GM18517 (cell line): ENCODE data around the gene APPBP2.
"Not testable (repeated sequence)": the region's sequence is repeated elsewhere in the genome, so short reads cannot be mapped to it uniquely, and the experiment has no call there.

ENCODE experiments used
- ATAC-seq: cut with Tn5 transposase; IDR thresholded peaks from one replicate; pipeline ENCODE4 v1.9.1; 2021; ENCODE audit warnings: mild to moderate bottlenecking, moderate library complexity; ENCODE audit not compliant: unreplicated experiment

The APPBP2 gene

GRCh38 chr17:60506312-60506711, 19.7 kb downstream of the APPBP2 start:
- ATAC-seq: no peak

- ATAC-seq: no peak
Measured at GRCh38 chr17:60502145-60502544, 23.9 kb downstream of the APPBP2 start.

- ATAC-seq: no peak
Measured at GRCh38 chr17:60501589-60501988, 24.5 kb downstream of the APPBP2 start.

DNA sequence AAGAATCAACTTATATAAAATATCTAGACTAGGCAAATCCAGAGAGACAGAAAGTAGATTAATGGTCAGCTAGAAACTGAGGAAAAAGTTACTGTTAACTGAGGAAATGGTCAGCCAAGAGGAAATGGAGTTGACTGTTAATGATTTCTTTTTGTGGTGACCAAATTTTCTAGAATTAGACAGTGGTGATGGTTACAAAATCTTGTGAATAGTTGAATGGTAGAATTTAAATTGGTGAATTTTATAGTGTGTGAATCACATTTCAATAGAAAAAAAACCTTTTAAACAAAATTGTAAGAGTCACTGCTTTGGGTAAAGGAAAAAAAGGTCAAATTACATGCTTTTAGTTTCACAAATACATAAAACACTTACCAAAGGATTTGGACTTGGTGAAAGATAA, 30.0 kb downstream of the APPBP2 start:
- ATAC-seq: no peak

GRCh38 chr17:60495260-60495659, 30.8 kb downstream of the APPBP2 start:
- ATAC-seq: no peak

DNA sequence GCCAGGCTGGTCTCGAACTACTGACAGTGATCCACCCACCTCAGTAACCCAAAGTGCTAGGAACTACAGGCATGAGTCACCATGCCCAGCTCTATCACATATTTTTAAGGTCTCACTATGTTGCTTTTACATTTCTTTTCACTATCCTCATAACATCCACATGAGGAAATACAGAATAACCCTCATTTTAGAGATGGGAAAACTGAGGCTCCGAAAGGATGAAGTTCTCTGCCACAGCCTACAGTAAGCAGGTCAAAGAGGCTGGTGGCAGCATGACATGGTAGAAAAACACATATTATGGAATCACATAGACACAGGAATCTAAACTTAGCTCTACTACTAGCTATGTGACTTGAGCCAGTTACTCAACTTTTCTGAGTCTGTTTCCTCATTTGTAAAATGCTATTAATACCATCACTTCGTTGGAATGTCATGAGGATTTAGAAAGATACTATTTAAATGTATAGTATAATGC, 32.2 kb downstream of the APPBP2 start:
- ATAC-seq: no peak

GRCh38 chr17:60491771-60492170, 34.3 kb downstream of the APPBP2 start:
- ATAC-seq: no peak

DNA sequence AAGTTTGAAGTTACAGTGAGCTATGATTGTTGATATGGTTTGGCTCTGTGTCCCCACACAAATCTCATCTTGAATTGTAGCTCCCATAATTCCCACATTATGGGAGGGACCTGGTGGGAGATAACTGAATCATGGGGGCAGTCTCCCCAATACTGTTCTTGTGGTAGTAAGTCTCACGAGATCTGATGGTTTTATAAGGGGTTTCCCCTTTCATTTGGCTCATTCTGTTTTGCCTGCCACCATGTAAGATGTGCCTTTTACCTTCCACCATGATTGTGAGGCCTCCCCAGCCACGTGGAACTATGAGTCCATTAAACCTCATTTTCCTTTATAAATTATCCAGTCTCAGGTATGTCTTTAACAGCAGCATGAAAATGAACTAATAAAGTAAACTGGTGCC, 35.4 kb downstream of the APPBP2 start:
- not testable (repeated sequence) for ATAC-seq

DNA sequence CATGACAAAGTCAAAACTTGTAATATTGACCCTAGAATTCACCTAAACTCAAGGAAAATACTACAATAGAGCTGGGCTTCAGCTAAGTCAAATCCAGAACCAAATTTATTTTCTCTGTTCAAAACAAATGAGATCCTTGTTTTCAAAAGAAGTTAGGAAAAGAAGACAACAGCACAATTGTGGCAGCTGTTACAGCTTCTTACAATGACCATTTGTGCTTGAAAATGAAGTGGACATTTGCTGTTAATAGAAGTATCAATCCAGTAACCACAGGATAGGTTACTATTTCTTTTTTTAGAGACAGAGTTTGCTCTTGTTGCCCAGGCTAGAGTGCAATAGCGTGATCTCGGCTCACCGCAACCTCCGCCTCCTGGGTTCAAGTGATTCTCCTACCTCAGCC, 44.4 kb downstream of the APPBP2 start:
- ATAC-seq: no peak

- no peak for ATAC-seq
Measured at GRCh38 chr17:60473788-60474187, 52.3 kb downstream of the APPBP2 start.

DNA sequence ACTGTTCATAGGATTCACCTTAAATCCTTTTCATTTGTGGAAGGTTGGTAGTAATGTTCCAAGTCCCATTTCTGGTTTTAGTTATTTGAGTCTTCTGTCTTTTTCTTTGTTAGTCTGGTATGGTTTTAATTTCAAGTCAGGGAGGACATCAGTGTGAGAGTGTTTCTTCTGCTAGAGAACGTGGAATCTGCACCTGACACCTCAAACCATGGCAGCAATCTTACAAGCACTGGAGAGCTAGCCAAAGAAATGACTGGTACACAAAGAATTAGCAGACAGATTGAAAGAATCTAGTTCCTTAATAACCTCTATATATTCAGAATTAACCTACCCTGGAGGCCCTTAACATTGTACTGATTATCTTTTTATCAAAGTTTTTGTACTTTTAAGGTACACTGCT, 53.6 kb downstream of the APPBP2 start:
- no peak for ATAC-seq

DNA sequence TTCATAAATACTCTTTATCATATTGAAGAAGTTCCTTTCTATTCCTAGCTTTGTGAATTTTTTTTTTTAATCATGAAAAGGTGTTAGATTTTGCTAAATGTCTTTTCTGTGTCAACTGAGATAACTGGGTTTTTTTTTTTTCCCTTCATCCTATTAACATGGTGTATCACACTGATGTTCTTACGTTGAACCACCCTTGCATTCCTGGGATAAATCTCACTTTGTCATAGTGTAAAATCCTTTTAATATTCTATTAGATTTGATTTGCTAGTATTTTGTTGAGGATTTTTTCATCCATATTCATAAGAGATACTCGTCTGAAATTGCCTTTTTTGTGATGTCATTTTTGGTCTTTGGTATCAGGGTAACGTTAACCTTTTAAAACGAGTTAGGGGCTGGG, 54.6 kb downstream of the APPBP2 start:
- ATAC-seq: no peak

- no peak for ATAC-seq
Measured at GRCh38 chr17:60468371-60468770, 57.7 kb downstream of the APPBP2 start.

DNA sequence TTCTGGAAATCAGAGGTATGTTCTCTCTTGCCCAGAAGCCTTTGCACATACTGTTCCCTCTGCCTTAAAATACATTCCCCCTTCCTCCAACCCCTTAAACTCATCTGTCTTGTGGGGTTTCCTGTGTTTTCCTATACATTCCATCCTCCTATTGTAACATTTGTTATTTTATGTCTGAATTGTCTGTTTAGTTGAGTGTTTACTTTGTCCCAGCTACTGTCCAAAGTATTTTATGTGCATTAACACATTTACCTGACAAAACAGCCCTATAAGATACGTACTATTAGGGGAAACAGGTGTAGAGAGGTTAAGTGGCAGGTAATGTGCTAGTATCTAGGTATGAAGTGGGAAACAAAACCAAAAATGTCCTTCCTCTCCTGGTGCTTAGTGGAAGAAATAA, 61.7 kb downstream of the APPBP2 start:
- no peak for ATAC-seq

- ATAC-seq: no peak
Measured at GRCh38 chr17:60463157-60463835, 62.7 kb downstream of the APPBP2 start.

- no peak for ATAC-seq
Measured at GRCh38 chr17:60461584-60461983, 64.5 kb downstream of the APPBP2 start.

DNA sequence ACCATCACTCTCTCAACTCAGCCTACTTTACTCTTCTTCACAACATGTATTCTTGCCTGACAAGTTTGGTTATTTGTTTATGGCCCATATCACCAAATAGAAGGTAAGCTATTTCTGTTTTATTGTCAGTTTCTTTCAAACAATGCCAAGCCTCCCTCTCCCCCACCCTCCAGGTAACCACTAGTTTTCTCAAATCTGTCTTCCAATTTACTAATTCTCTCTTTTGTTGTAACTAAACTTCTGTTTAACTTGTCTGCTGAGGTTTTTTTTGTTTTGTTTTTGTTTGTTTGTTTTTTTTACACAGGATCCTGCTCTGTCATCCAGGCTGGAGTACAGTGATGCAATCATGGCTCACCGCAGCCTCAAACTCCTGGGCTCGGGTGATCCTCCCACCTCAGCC, 68.9 kb downstream of the APPBP2 start:
- ATAC-seq: no peak

DNA sequence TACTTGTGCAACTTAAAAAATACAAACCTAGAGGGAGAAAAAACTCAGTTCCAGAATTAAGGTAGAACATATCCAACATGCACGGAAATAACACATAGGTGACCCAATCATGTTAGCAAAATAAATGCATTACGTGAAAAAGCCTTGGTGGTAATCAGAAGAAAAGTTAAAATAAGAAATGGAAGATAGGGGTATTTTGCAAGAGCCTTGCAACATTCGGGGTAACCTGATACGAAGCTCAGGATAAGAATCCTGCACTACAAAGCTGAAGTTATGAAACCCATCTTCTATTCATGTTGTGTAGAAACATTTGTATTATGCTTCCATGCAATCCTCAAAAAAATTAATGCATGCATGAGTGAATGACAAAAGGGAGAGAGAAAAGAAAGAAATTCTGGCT, 70.7 kb downstream of the APPBP2 start:
- ATAC-seq: no peak

- ATAC-seq: no peak
Measured at GRCh38 chr17:60451965-60452364, 74.1 kb downstream of the APPBP2 start.

- ATAC-seq: no peak
Measured at GRCh38 chr17:60451071-60451470, 75.0 kb downstream of the APPBP2 start.

- ATAC-seq: no peak
Measured at GRCh38 chr17:60447375-60447774, 78.7 kb downstream of the APPBP2 start.

DNA sequence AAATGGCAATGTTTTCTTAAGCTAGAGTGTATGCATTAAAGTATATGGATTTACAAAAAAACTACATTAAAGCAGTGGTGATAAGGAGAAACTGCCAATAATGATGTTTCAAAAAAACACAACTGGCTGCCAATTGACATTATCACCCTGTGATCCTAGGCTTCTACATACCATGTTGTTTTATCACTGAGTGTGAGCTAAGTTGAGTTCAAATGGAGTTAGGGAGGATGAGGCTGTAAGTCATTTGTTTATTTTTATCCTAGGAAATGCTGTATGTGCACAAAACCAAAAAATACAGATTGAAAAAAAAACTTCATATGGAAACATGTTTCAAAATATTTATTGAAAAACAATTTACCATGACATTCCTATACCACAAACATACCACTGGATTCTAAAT, 80.9 kb downstream of the APPBP2 start:
- no peak for ATAC-seq

DNA sequence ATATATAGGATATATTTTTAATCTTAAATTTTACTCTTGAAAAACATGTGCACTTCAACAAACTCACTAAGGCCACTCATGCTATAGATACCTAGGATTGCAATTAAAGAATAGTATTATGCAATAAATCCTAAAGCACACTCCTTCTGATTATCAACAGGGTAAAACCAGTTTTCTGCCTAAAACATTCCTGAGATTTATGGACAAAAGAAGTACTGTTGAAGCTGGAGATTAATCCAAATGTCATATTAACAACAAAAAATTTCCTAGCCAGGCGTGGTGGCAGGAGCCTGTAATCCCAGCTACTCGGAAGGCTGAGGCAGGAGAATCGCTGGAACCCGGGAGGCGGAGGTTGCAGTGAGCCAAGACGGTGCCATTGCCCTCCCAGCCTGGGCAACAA, 82.3 kb downstream of the APPBP2 start:
- ATAC-seq: no peak
